Subcutaneous abdominal adipose tissue (tissue), 5 donors: ENCODE results near the gene TBC1D5.

Experiments
- H3K27ac ChIP-seq: one replicate; pipeline ENCODE4 v1.7.0; 2013; ENCODE audit warnings: low read depth, mild to moderate bottlenecking, inconsistent platforms, low read length, moderate library complexity
- H3K27me3 ChIP-seq, 5 donors: one replicate each; pipeline ENCODE4 v1.7.0; 2013; ENCODE audit warnings: low read length in 5 of 5, inconsistent platforms in 1 of 5; ENCODE audit not compliant: control insufficient read depth in 5 of 5, insufficient read depth in 4 of 5
- H3K36me3 ChIP-seq, 5 donors: one replicate each; pipeline ENCODE4 v1.7.0; 2013; ENCODE audit warnings: low read length in 5 of 5; ENCODE audit not compliant: control insufficient read depth in 5 of 5, insufficient read depth in 5 of 5
- H3K4me1 ChIP-seq, 5 donors: one replicate each; pipeline ENCODE4 v1.7.0; 2013; ENCODE audit warnings: low read length in 5 of 5, mild to moderate bottlenecking in 3 of 5, moderate library complexity in 1 of 5; ENCODE audit not compliant: control insufficient read depth in 5 of 5, insufficient read depth in 5 of 5
- H3K4me3 ChIP-seq, 5 donors: one replicate each; pipeline ENCODE4 v1.7.0; 2013; ENCODE audit warnings: low read length in 5 of 5, low read depth in 1 of 5
- H3K9ac ChIP-seq, 5 donors: one replicate each; pipeline ENCODE4 v1.7.0; 2013; ENCODE audit warnings: low read length in 5 of 5, mild to moderate bottlenecking in 4 of 5, moderate library complexity in 3 of 5
- H3K9me3 ChIP-seq, 5 donors: one replicate each; pipeline ENCODE4 v1.7.0; 2013; ENCODE audit warnings: low read length in 5 of 5; ENCODE audit not compliant: control insufficient read depth in 5 of 5
- donor health status: healthy.
- donor health status: healthy.
- donor health status: healthy.
- donor health status: healthy.
- donor health status: healthy.

The TBC1D5 gene

GRCh38 chr3:17320266-17320665 is 422.2 kb downstream of the TBC1D5 start:
- no peaks in the 10 kb centered on the region for H3K9me3 ChIP-seq
- no peaks in the 10 kb centered on the region for H3K27me3 ChIP-seq
- H3K4me1 ChIP-seq: peaks cover 0 to 7% (median 5%) of the 10 kb centered on the region in 5 donors
- H3K9ac ChIP-seq: no peak overlapping the region
- H3K36me3 ChIP-seq: no peaks in the 10 kb centered on the region
- no peak overlapping the region for H3K27ac ChIP-seq
- no peak overlapping the region for H3K4me3 ChIP-seq

- no peak overlapping the region for H3K4me3 ChIP-seq
Measured at GRCh38 chr3:17315897-17316296, 426.5 kb downstream of the TBC1D5 start.

GRCh38 chr3:17314171-17314570 is 428.3 kb downstream of the TBC1D5 start:
- Histone ChIP-seq H3K4me1 (peaks cover 0 to 7% (median 3%) of the 10 kb centered on the region in 5 donors), H3K27me3 (no peaks in the 10 kb centered on the region), H3K36me3 (no peaks in the 10 kb centered on the region), H3K9me3 (no peaks in the 10 kb centered on the region), H3K9ac (no peak overlapping the region), H3K4me3 (no peak overlapping the region), H3K27ac (no peak overlapping the region)

More at GRCh38 chr3:17315897-17316296, 426.5 kb downstream of the TBC1D5 start:
- Histone ChIP-seq H3K9ac (no peak overlapping the region), H3K4me1 (peaks cover 0 to 7% (median 3%) of the 10 kb centered on the region in 5 donors), H3K9me3 (no peaks in the 10 kb centered on the region), H3K36me3 (no peaks in the 10 kb centered on the region), H3K27ac (no peak overlapping the region), H3K27me3 (no peaks in the 10 kb centered on the region)

GRCh38 chr3:17313746-17314145 is 428.7 kb downstream of the TBC1D5 start:
- Histone ChIP-seq H3K27ac (no peak overlapping the region), H3K9me3 (no peaks in the 10 kb centered on the region)

GRCh38 chr3:17310983-17311382 is 431.4 kb downstream of the TBC1D5 start:
- Histone ChIP-seq H3K4me3 (no peak overlapping the region), H3K36me3 (peaks cover 0 to 9% (median 2%) of the 10 kb centered on the region in 5 donors), H3K9me3 (no peaks in the 10 kb centered on the region), H3K27me3 (no peaks in the 10 kb centered on the region), H3K27ac (no peak overlapping the region), H3K9ac (no peak overlapping the region), H3K4me1 (peaks cover 0 to 6% (median 3%) of the 10 kb centered on the region in 5 donors)

More at GRCh38 chr3:17313746-17314145, 428.7 kb downstream of the TBC1D5 start:
- no peaks in the 10 kb centered on the region for H3K36me3 ChIP-seq
- peaks cover 0 to 7% (median 3%) of the 10 kb centered on the region in 5 donors for H3K4me1 ChIP-seq
- no peaks in the 10 kb centered on the region for H3K27me3 ChIP-seq
- no peak overlapping the region for H3K9ac ChIP-seq
- no peak overlapping the region for H3K4me3 ChIP-seq

GRCh38 chr3:17307887-17308286 is 434.5 kb downstream of the TBC1D5 start:
- H3K9me3 ChIP-seq: no peaks in the 10 kb centered on the region
- no peak overlapping the region for H3K9ac ChIP-seq
- no peak overlapping the region for H3K4me3 ChIP-seq
- H3K36me3 ChIP-seq: peaks cover 0 to 9% (median 2%) of the 10 kb centered on the region in 5 donors
- peaks cover 0 to 6% (median 0%) of the 10 kb centered on the region in 5 donors for H3K4me1 ChIP-seq
- H3K27me3 ChIP-seq: no peaks in the 10 kb centered on the region
- no peak overlapping the region for H3K27ac ChIP-seq

GRCh38 chr3:17307482-17307881 is 434.9 kb downstream of the TBC1D5 start:
- Histone ChIP-seq H3K27ac (no peak overlapping the region), H3K27me3 (no peaks in the 10 kb centered on the region), H3K9ac (no peak overlapping the region), H3K36me3 (peaks cover 0 to 9% (median 2%) of the 10 kb centered on the region in 5 donors), H3K4me3 (no peak overlapping the region), H3K4me1 (peaks cover 0 to 2% (median 0%) of the 10 kb centered on the region in 5 donors), H3K9me3 (no peaks in the 10 kb centered on the region)

GRCh38 chr3:17304969-17305368 is 437.5 kb downstream of the TBC1D5 start:
- Histone ChIP-seq H3K9me3 (no peaks in the 10 kb centered on the region), H3K36me3 (peaks cover 0 to 9% (median 2%) of the 10 kb centered on the region in 5 donors), H3K27me3 (no peaks in the 10 kb centered on the region), H3K4me1 (no peaks in the 10 kb centered on the region), H3K27ac (no peak overlapping the region), H3K4me3 (no peak overlapping the region), H3K9ac (no peak overlapping the region)

- Histone ChIP-seq H3K27ac (no peak overlapping the region), H3K27me3 (no peaks in the 10 kb centered on the region), H3K36me3 (peaks cover 0 to 9% (median 2%) of the 10 kb centered on the region in 5 donors), H3K9ac (no peak overlapping the region), H3K4me3 (no peak overlapping the region), H3K9me3 (no peaks in the 10 kb centered on the region), H3K4me1 (no peaks in the 10 kb centered on the region)
Measured at GRCh38 chr3:17302774-17303173, 439.7 kb downstream of the TBC1D5 start.

GRCh38 chr3:17302170-17302569 is 440.3 kb downstream of the TBC1D5 start:
- no peaks in the 10 kb centered on the region for H3K4me1 ChIP-seq
- H3K36me3 ChIP-seq: peaks cover 0 to 3% (median under 1%) of the 10 kb centered on the region in 5 donors
- H3K9ac ChIP-seq: no peak overlapping the region
- H3K27me3 ChIP-seq: no peaks in the 10 kb centered on the region
- no peak overlapping the region for H3K4me3 ChIP-seq
- no peak overlapping the region for H3K27ac ChIP-seq
- no peaks in the 10 kb centered on the region for H3K9me3 ChIP-seq
